Measurements from ENCODE around the gene FARS2. TPM values are rescaled to one million over a fixed set of nuclear protein-coding genes. Genes with fewer than 3 reads are reported as not detected.

The FARS2 gene
- total RNA-seq, 1 experiment from 2014 or later, result 10.8 TPM

GRCh38 chr6:5738211-5738610 lies 476.9 kb downstream of the FARS2 start:
- no peak for DNase-seq (ENCODE audit: extremely low read depth, low read depth)

- DNase-seq (ENCODE audit: extremely low read depth, low read depth), result no peak
Observed at GRCh38 chr6:5744497-5744896, 483.2 kb downstream of the FARS2 start.

GRCh38 chr6:5745081-5745480 lies 483.8 kb downstream of the FARS2 start:
- DNase-seq (ENCODE audit: extremely low read depth, low read depth), result no peak

GRCh38 chr6:5746053-5746758 lies 484.9 kb downstream of the FARS2 start:
- no peak for DNase-seq (ENCODE audit: extremely low read depth, low read depth)

GRCh38 chr6:5746759-5747130 lies 485.4 kb downstream of the FARS2 start:
- no peak for DNase-seq (ENCODE audit: extremely low read depth, low read depth)

GRCh38 chr6:5747379-5747778 lies 486.1 kb downstream of the FARS2 start:
- DNase-seq (ENCODE audit: extremely low read depth, low read depth), result no peak

- DNase-seq (ENCODE audit: extremely low read depth, low read depth), result no peak
Observed at GRCh38 chr6:5749016-5749650, 487.8 kb downstream of the FARS2 start.

GRCh38 chr6:5749651-5750215 lies 488.4 kb downstream of the FARS2 start:
- no peak for DNase-seq (ENCODE audit: extremely low read depth, low read depth)

- peak; percentile 11 for DNase-seq (ENCODE audit: extremely low read depth, low read depth)
Observed at GRCh38 chr6:5751525-5752390, 490.4 kb downstream of the FARS2 start.

- DNase-seq (ENCODE audit: extremely low read depth, low read depth), result peak; percentile 60
Observed at GRCh38 chr6:5752391-5752680, 491.0 kb downstream of the FARS2 start.

GRCh38 chr6:5753209-5753608 lies 491.9 kb downstream of the FARS2 start:
- no peak for DNase-seq (ENCODE audit: extremely low read depth, low read depth)

- DNase-seq (ENCODE audit: extremely low read depth, low read depth), result no peak
Observed at GRCh38 chr6:5754904-5755303, 493.6 kb downstream of the FARS2 start.

GRCh38 chr6:5759571-5759970 lies 498.3 kb downstream of the FARS2 start:
- DNase-seq (ENCODE audit: extremely low read depth, low read depth), result no peak

GRCh38 chr6:5761370-5761769 lies 500.1 kb downstream of the FARS2 start:
- DNase-seq (ENCODE audit: extremely low read depth, low read depth), result no peak

GRCh38 chr6:5762561-5762968 lies 501.3 kb downstream of the FARS2 start:
- no peak for DNase-seq (ENCODE audit: extremely low read depth, low read depth)

GRCh38 chr6:5763407-5763806 lies 502.1 kb downstream of the FARS2 start:
- DNase-seq (ENCODE audit: extremely low read depth, low read depth), result no peak

GRCh38 chr6:5763871-5764270 lies 502.6 kb downstream of the FARS2 start:
- no peak for DNase-seq (ENCODE audit: extremely low read depth, low read depth)

- no peak for DNase-seq (ENCODE audit: extremely low read depth, low read depth)
Observed at GRCh38 chr6:5764401-5764955, 503.2 kb downstream of the FARS2 start.

GRCh38 chr6:5765141-5765760 lies 503.9 kb downstream of the FARS2 start:
- DNase-seq (ENCODE audit: extremely low read depth, low read depth), result no peak

GRCh38 chr6:5766260-5766659 lies 504.9 kb downstream of the FARS2 start:
- no peak for DNase-seq (ENCODE audit: extremely low read depth, low read depth)

- no peak for DNase-seq (ENCODE audit: extremely low read depth, low read depth)
Observed at GRCh38 chr6:5767471-5767870, 506.2 kb downstream of the FARS2 start.
